Uterus (tissue), 4 donors: ENCODE results near the gene TTLL13. TPM values are rescaled to one million over a fixed set of nuclear protein-coding genes. Genes with fewer than 3 reads are reported as not detected.

Experiments
- DNase-seq, 2 donors: peaks; one replicate each; pipeline ENCODE4 v3.0.0-alpha.2; 2019 to 2020
- H3K27ac ChIP-seq, 2 donors: fragments of 200-600 bp; sonication (generic); 1 replicate in 1 of 2; 2 replicates in 1 of 2; pipeline ENCODE4 v1.5.1; 2016 to 2018
- H3K27me3 ChIP-seq, 2 donors: fragments of 200-600 bp; sonication (generic); one replicate each; pipeline ENCODE4 v1.5.1; 2018 to 2019; ENCODE audit warnings: control low read depth in 1 of 2
- H3K36me3 ChIP-seq, 2 donors: fragments of 200-600 bp; sonication (generic); one replicate each; pipeline ENCODE4 v1.5.1; 2019; ENCODE audit warnings: control low read depth in 1 of 2
- H3K4me1 ChIP-seq, 2 donors: fragments of 200-600 bp; sonication (generic); one replicate each; pipeline ENCODE4 v1.5.1; 2018 to 2019; ENCODE audit warnings: control low read depth in 1 of 2
- H3K4me3 ChIP-seq, 2 donors: fragments of 200-600 bp; sonication (generic); 1 replicate in 1 of 2; 2 replicates in 1 of 2; pipeline ENCODE4 v1.5.1; 2018 to 2019; ENCODE audit warnings: mild to moderate bottlenecking in 1 of 2
- H3K9me3 ChIP-seq, 2 donors: fragments of 200-600 bp; sonication (generic); one replicate each; pipeline ENCODE4 v1.5.1; 2019; ENCODE audit warnings: control low read depth in 1 of 2
- CTCF ChIP-seq, 4 experiments: fragments of 200-600 bp in 2 of 4; fragments of 450-650 bp in 2 of 4; sonication (generic) in 2 of 4; IDR thresholded peaks; one replicate each; pipeline ENCODE4 v1.5.1; 2016 to 2019; ENCODE audit warnings: antibody characterized with exemption in 4 of 4, mild to moderate bottlenecking in 2 of 4, moderate library complexity in 1 of 4
- POLR2A ChIP-seq, 2 donors: fragments of 450-650 bp; IDR thresholded peaks; one replicate each; pipeline ENCODE4 v1.6.1; 2016; ENCODE audit warnings: antibody characterized with exemption in 2 of 2, mild to moderate bottlenecking in 1 of 2, moderate library complexity in 1 of 2
- intact Hi-C: fragments of 100-400 bp; cut with DNase I; formaldehyde crosslinking; loops from one replicate; pipeline ENCODE4 v1.15.1; 2023; ENCODE audit warnings: low total_unique reads
- small RNA-seq: library from RNA; depleted of rRNA; stranded (forward); fragments of <200 nt; gene quantifications from one replicate; pipeline ENCODE3, GENCODE V24; 2016
- total RNA-seq, 4 donors: library from RNA; depleted of rRNA in 3 of 4; stranded (reverse); fragments of >200 nt in 3 of 4; gene quantifications; one replicate each; pipeline versions ENCODE4 v1.1.0 to v1.2.4, GENCODE V29; 2014 to 2023
- donor health status: DM: yes; HTN: yes; CAD: no.

TTLL13 gene
- total RNA-seq, 4 donors from 2014 or later, result 0.41 TPM; not detected in 3

DNA sequence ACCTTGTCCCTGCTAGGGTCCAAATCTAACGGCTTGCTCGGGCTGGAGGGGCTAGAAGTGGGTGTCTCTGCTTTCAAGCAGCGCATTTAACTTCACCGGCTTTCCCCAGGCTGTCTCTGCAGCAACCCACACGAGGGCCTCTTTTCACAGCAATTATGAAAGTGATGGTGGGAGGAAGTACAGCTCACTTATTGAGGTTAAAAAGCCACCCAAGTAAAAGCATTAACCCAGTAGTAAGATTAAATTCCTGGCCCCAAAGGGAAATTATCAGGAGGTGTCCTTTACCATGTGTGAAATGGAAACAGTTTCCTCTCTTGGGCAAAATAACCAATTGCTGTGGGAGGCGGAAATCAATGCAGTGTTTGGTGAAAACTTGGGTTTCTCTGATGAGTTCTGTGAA is 57.2 kb downstream of the TTLL13 start:
- TF ChIP-seq CTCF (IDR thresholded peaks at IDR 0.05), result peak in 1 of 4 experiments; percentile 3
- no peak for TF ChIP-seq POLR2A (IDR thresholded peaks at IDR 0.05)
- Histone ChIP-seq H3K27ac (peak overlapping the region; percentile 62 to 67), H3K9me3 (no peaks in the 10 kb centered on the region), H3K4me1 (no peaks in the 10 kb centered on the region), H3K36me3 (no peaks in the 10 kb centered on the region), H3K27me3 (no peaks in the 10 kb centered on the region), H3K4me3 (no peak overlapping the region)
- intact Hi-C loops, result no loop called here
- no peak for DNase-seq

DNA sequence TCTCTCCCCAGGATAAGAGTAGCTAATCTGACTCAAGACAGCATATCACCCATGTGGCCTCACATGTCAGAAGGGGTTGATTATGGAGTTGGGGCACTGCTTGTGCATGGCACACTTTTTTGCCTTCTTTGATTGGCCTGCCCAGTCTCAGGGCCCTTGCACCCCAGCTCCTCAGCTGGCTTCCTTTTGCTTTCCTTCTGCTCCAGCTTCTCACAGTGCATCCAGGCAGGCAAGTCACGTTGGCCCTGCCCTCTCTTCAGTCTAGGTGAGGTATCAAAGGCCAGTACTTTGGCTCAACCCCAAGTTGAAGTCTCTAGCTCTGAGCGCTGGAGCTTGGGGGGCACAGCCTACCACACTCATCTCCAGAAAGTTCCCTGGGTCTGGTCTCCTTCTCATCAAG is 58.3 kb downstream of the TTLL13 start:
- no peak for DNase-seq
- no peak overlapping the region for H3K27ac ChIP-seq
- H3K4me3 ChIP-seq, result no peak overlapping the region
- no peaks in the 10 kb centered on the region for H3K36me3 ChIP-seq
- H3K4me1 ChIP-seq, result no peaks in the 10 kb centered on the region
- intact Hi-C loops, result no loop called here
- TF ChIP-seq POLR2A (IDR thresholded peaks at IDR 0.05) (no peak), CTCF (IDR thresholded peaks at IDR 0.05) (no peak)
- H3K27me3 ChIP-seq, result no peaks in the 10 kb centered on the region
- H3K9me3 ChIP-seq, result no peaks in the 10 kb centered on the region

DNA sequence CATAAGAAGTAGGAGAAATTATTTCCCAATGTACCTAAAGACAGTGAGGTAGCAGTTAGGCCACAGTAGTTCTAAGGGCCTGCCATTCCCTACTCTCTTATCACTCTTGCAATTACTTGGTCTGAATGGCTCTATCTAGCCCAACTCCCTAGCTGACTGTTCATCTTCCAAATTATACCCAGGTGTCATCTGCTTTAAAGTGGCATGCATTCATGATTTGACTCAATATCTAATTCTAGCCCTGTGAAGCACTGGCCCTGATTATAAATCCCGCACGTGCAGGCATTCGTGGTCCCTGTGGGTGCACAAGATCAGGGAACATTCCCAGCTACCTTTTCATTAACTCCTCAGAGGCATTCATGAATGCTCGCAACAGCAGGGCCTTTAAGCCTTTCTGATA is 59.7 kb downstream of the TTLL13 start:
- intact Hi-C loops, result no loop called here
- Histone ChIP-seq H3K9me3 (no peaks in the 10 kb centered on the region), H3K4me3 (no peak overlapping the region), H3K27me3 (no peaks in the 10 kb centered on the region), H3K36me3 (no peaks in the 10 kb centered on the region), H3K27ac (no peak overlapping the region), H3K4me1 (no peaks in the 10 kb centered on the region)
- no peak for DNase-seq
- TF ChIP-seq CTCF (IDR thresholded peaks at IDR 0.05), result no peak
- no peak for TF ChIP-seq POLR2A (IDR thresholded peaks at IDR 0.05)

Small RNA genes lying within 50 kb of the gene (small RNA-seq; reads per million reads assigned to genes)
- gene AC091167.3 (not detected), gene RN7SL736P (not detected)

Other genes with a start within 250 kb of the TTLL13 start
- gene ZNF710, start 248.2 kb upstream of the TTLL13 start, total RNA-seq, result 10 to 100 TPM in 2 of 4 donors, 1 to 10 TPM in 2; 2.3 to 22.2 (median 8.4) TPM
- gene IDH2, start 147.1 kb upstream of the TTLL13 start, total RNA-seq, result 10 to 100 TPM in 3 of 4 donors, 1 to 10 TPM in 1; 4.1 to 93.8 (median 21.5) TPM
- gene SEMA4B, start 48.2 kb upstream of the TTLL13 start, total RNA-seq, result 10 to 100 TPM in 3 of 4 donors, 1 to 10 TPM in 1; 6.7 to 50.1 (median 22.8) TPM
- gene CIB1, start 15.6 kb upstream of the TTLL13 start, total RNA-seq, result 10 to 100 TPM in 3 of 4 donors, 1 to 10 TPM in 1; 9.5 to 80.7 (median 49.2) TPM
- 10 to 100 TPM in 1 of 4 donors, 1 to 10 TPM in 1, under 1 TPM in 2; under 0.01 to 15.0 (median 4.0) TPM for gene GDPGP1, start 15.3 kb upstream of the TTLL13 start, total RNA-seq
- gene NGRN, start 16.1 kb downstream of the TTLL13 start, total RNA-seq, result 100 to 1,000 TPM in 1 of 4 donors, 10 to 100 TPM in 3; 35.6 to 119 (median 69.4) TPM
- 1 to 10 TPM in 3 of 4 donors, under 1 TPM in 1; 0.51 to 5.5 (median 3.8) TPM for gene ZNF774, start 102.7 kb downstream of the TTLL13 start, total RNA-seq
- 100 to 1,000 TPM; 195 to 777 (median 290) TPM for gene IQGAP1, start 138.7 kb downstream of the TTLL13 start, total RNA-seq